ENCODE measurements around the gene TSPEAR.

TSPEAR gene

DNA sequence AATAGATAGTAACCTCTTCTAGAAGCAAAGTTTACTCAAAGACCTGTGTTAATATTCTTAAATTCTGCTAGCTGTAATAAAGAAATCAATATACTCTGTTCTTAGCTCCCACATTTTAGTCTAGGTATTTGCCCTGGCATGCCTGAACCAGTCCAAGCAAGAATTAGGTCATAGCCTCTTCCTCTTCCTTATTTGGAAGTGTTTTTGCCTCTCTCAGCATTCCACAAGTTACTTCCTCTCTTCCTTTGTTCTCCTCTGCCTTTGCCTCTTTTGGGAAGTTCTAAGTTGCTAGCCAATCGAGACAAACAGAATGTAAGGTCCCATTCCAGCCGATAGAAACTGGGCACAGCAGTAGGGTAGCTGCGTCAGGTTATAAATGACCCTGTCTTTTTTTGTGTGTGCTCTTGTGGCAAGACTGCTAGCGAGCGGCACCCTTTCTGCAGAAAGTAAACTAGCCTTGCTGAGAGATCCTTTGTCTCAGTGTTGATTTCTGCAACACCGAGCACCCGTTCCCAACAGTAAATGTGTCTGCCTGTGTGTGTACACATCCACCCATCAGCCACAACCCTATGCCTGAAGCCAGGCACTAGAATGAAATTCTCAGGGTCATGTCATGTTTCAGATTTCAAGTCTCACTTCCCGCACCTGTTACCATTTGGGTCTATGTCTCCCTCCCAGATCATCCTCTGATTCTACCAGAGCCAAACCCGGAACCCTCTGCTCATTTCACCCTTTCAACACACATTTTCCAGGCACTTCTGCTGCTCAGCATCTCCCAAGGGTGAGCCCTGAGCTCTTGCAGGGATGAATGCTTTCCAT is 218.6 kb downstream of the TSPEAR start:
- TF ChIP-seq, protein P1, sequence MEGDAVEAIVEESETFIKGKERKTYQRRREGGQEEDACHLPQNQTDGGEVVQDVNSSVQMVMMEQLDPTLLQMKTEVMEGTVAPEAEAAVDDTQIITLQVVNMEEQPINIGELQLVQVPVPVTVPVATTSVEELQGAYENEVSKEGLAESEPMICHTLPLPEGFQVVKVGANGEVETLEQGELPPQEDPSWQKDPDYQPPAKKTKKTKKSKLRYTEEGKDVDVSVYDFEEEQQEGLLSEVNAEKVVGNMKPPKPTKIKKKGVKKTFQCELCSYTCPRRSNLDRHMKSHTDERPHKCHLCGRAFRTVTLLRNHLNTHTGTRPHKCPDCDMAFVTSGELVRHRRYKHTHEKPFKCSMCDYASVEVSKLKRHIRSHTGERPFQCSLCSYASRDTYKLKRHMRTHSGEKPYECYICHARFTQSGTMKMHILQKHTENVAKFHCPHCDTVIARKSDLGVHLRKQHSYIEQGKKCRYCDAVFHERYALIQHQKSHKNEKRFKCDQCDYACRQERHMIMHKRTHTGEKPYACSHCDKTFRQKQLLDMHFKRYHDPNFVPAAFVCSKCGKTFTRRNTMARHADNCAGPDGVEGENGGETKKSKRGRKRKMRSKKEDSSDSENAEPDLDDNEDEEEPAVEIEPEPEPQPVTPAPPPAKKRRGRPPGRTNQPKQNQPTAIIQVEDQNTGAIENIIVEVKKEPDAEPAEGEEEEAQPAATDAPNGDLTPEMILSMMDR (IDR thresholded peaks at IDR 0.05; ENCODE audit: insufficient read depth, low read depth, low read length, missing control alignments), result no peak
- DNase-seq (ENCODE audit: low read depth), result peak; percentile 10

DNA sequence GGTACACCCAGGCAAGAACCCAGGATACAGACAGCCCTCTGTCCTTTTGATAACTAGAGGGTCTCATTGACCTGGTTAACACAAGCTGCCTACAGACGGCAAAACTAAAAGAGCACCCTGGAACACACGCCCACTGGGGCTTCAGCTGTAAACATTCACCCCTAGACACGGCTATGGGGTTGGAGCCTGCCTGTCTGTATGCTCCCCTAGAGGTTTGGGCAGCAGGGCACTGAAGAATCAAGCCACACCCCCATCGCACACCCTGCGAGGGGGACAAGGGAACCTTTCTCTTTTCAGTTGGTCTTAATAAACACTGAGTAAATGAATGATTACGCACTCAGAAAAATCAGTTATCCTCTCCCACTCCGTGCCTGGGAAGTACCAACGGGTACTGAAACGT is 220.6 kb downstream of the TSPEAR start:
- DNase-seq (ENCODE audit: low read depth), result no peak
- TF ChIP-seq, protein P1 (IDR thresholded peaks at IDR 0.05; ENCODE audit: insufficient read depth, low read depth, low read length, missing control alignments), result no peak
- no peak overlapping the region for H3K4me3 ChIP-seq (ENCODE audit: low read length)

More for the DNA sequence above, 218.6 kb downstream of the TSPEAR start:
- H3K4me3 ChIP-seq (ENCODE audit: low read length), result no peak overlapping the region

DNA sequence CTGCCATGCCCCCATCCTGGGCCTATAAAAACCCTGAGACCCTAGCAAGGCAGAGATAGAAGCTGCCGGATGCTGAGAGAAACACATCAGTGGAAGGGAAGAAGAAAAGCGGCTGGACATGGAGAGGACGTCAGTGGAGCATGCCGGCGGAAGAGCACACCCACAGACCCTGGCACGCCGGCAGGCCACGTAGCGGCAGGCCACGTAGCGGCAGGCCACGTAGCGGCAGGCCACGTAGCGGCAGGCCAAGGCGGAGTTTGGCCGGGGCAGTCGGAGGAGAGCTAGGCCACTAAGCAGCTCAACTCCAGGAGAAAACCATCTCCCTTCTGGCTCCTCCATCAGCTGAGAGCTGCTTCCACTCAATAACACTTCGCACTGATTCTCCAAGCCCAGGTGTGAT is 221.0 kb downstream of the TSPEAR start:
- H3K4me3 ChIP-seq (ENCODE audit: low read length), result no peak overlapping the region
- TF ChIP-seq, protein P1 (IDR thresholded peaks at IDR 0.05; ENCODE audit: insufficient read depth, low read depth, low read length, missing control alignments), result no peak
- no peak for DNase-seq (ENCODE audit: low read depth)

DNA sequence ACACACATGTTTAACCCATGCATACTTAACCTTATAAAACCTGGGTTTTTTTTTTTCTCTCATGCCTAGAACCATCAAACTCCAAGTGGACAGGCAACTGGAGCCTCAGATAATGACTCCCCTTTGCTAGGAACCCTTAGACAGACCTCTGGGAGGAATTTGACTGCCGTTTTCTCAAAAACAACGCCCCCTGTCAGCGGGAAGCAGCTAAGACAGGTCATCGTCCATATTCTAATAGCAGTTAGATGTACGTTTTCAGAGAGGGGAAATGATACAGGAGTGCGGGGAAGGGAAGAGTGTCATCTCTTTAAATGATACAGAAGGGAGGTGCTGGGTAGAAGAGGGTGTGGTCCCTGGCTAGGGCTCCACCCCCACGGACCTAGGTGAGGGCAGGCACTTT is 221.4 kb downstream of the TSPEAR start:
- TF ChIP-seq, protein P1 (IDR thresholded peaks at IDR 0.05; ENCODE audit: insufficient read depth, low read depth, low read length, missing control alignments), result no peak
- DNase-seq (ENCODE audit: low read depth), result no peak
- H3K4me3 ChIP-seq (ENCODE audit: low read length), result no peak overlapping the region

DNA sequence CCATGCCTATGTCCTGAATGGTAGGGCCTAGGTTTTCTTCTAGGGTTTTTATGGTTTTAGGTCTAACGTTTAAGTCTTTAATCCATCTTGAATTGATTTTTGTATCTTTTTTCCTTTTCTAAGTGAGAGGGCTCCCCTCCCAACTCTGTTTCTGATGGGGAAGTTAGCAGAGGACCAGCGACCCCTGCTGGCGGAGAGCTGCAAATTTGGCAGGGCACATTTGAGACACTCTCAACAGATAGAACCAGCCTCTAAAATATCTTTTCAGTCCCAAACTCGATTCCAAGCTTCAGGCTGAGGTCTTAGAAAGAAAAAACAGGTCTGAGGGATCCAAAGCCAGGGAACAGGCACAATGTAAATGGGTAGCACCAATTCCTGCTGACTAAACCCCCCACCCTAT is 223.5 kb downstream of the TSPEAR start:
- TF ChIP-seq, protein P1 (IDR thresholded peaks at IDR 0.05; ENCODE audit: insufficient read depth, low read depth, low read length, missing control alignments), result peak; percentile 21
- no peak overlapping the region for H3K4me3 ChIP-seq (ENCODE audit: low read length)
- DNase-seq (ENCODE audit: low read depth), result no peak

DNA sequence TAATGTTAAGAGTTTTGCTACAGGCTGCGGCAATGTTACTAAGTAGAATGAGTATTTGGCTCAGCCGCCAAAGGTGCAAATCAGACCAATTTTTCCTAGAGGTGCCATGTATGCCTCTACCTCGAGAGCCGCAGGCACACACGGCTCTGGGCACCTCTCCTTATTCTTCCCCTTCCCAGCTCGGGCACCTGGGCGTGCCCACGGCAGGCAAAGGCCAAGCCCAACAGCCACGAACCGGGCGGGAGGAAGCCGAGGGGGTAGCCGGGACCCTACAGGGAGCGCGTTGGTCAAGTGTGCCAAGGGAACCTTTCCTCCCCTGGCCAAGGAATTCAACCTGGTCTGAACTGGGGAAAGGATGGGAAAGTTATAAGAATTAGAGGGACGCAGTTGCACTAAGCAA is 225.1 kb downstream of the TSPEAR start:
- TF ChIP-seq, protein P1 (IDR thresholded peaks at IDR 0.05; ENCODE audit: insufficient read depth, low read depth, low read length, missing control alignments), result no peak
- no peak overlapping the region for H3K4me3 ChIP-seq (ENCODE audit: low read length)

DNA sequence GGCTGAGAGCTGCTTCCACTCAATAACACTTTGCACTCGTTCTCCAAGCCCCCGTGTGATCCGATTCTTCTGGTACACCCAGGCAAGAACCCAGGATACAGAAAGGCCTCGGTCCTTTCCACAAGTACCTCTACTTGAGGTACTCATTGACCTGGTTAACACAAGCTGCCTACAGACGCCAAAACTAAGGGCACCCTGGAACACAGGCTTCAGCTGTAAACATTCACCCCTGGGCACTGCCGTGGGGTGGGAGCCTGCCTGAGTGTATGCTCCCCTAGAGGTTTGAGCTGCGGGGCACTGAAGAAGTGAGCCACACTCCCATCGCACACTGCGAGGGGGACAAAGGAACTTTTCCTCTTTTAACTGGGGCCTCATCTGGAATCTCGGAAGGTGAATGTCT is 225.6 kb downstream of the TSPEAR start:
- H3K4me3 ChIP-seq (ENCODE audit: low read length), result no peak overlapping the region
- TF ChIP-seq, protein P1 (IDR thresholded peaks at IDR 0.05; ENCODE audit: insufficient read depth, low read depth, low read length, missing control alignments), result no peak
- DNase-seq (ENCODE audit: low read depth), result no peak

More for the DNA sequence above, 225.1 kb downstream of the TSPEAR start:
- DNase-seq (ENCODE audit: low read depth), result no peak
